HUES64 (cell line): ENCODE measurements around the gene TTYH2.

Experiments used
- H3K27ac ChIP-seq: 2 replicates; pipeline ENCODE4 v1.7.0; 2013; ENCODE audit warnings: low read depth, low read length, inconsistent platforms
- H3K27me3 ChIP-seq: 2 replicates; pipeline ENCODE4 v1.6.1; 2013; ENCODE audit warnings: mild to moderate bottlenecking, low read length; ENCODE audit not compliant: insufficient read depth
- H3K36me3 ChIP-seq: 2 replicates; pipeline ENCODE4 v1.6.1; 2013; ENCODE audit warnings: mild to moderate bottlenecking, low read length; ENCODE audit not compliant: insufficient read depth
- H3K4me1 ChIP-seq: 2 replicates; pipeline ENCODE4 v1.6.1; 2013; ENCODE audit warnings: mild to moderate bottlenecking, low read length, moderate library complexity; ENCODE audit not compliant: insufficient read depth
- H3K4me3 ChIP-seq: 2 replicates; pipeline ENCODE4 v1.5.1; 2013; ENCODE audit warnings: mild to moderate bottlenecking, low read length, moderate library complexity
- H3K9ac ChIP-seq: 2 replicates; pipeline ENCODE4 v1.6.1; 2013; ENCODE audit warnings: mild to moderate bottlenecking, low read depth, low read length
- H3K9me3 ChIP-seq: 2 replicates; pipeline ENCODE4 v1.6.1; 2013; ENCODE audit warnings: low read depth, low read length; ENCODE audit not compliant: insufficient read depth
- WGBS: fragments of 150-250, 120-280 bp; methylation state at CpG from one replicate; pipeline ENCODE4 v1.1.7; 2013; ENCODE audit warnings: missing lambda C conversion rate; 5-methylcytosine and 5-hydroxymethylcytosine counted together

TTYH2 gene

GRCh38 chr17:74205274-74205673, 8.1 kb upstream of the TTYH2 start:
- Histone ChIP-seq H3K9ac (peak overlapping the region; percentile 98; the same call in 1 of the 2 replicates), H3K36me3 (peaks cover 62% of the 10 kb centered on the region)

GRCh38 chr17:74206332-74206818, 7.0 kb upstream of the TTYH2 start:
- H3K4me3 ChIP-seq = no peak overlapping the region
- peaks cover 12% of the 10 kb centered on the region for H3K4me1 ChIP-seq
- no peak overlapping the region for H3K9ac ChIP-seq
- WGBS = 95% methylated on average over 5 of the region's 5 CpGs
- H3K27me3 ChIP-seq = no peaks in the 10 kb centered on the region
- H3K27ac ChIP-seq = no peak overlapping the region
- peaks cover 66% of the 10 kb centered on the region for H3K36me3 ChIP-seq
- no peaks in the 10 kb centered on the region for H3K9me3 ChIP-seq

More at GRCh38 chr17:74205274-74205673, 8.1 kb upstream of the TTYH2 start:
- Histone ChIP-seq H3K9me3 (no peaks in the 10 kb centered on the region), H3K27ac (peak overlapping the region; percentile 11; the same call in 1 of the 2 replicates), H3K4me3 (peak overlapping the region; percentile 82), H3K4me1 (peaks cover 2% of the 10 kb centered on the region; the same call in 1 of the 2 replicates), H3K27me3 (peaks cover 10% of the 10 kb centered on the region)
- WGBS = 96% methylated on average over 3 of the region's 3 CpGs

- peak overlapping the region; percentile 85 for H3K27ac ChIP-seq
- WGBS = 48% methylated on average over 18 of the region's 18 CpGs
- peaks cover 51% of the 10 kb centered on the region for H3K36me3 ChIP-seq
- H3K4me1 ChIP-seq = peaks cover 24% of the 10 kb centered on the region
- H3K9ac ChIP-seq = peak overlapping the region; percentile 64
- peaks cover 35% of the 10 kb centered on the region for H3K27me3 ChIP-seq
- H3K4me3 ChIP-seq = peak overlapping the region; percentile 17; the same call in 1 of the 2 replicates
- no peaks in the 10 kb centered on the region for H3K9me3 ChIP-seq
Measured at GRCh38 chr17:74210191-74211140, 2.9 kb upstream of the TTYH2 start.

- peak overlapping the region; percentile 64 for H3K9ac ChIP-seq
Measured at GRCh38 chr17:74211141-74211911, 2.0 kb upstream of the TTYH2 start.

GRCh38 chr17:74211912-74212208, 1.5 kb upstream of the TTYH2 start:
- 54% methylated on average over 8 of the region's 8 CpGs for WGBS
- Histone ChIP-seq H3K4me3 (peak overlapping the region; percentile 49), H3K4me1 (peaks cover 24% of the 10 kb centered on the region)

More at GRCh38 chr17:74211141-74211911, 2.0 kb upstream of the TTYH2 start:
- Histone ChIP-seq H3K36me3 (peaks cover 43% of the 10 kb centered on the region), H3K27ac (peak overlapping the region; percentile 85), H3K4me3 (peak overlapping the region; percentile 17; the same call in 1 of the 2 replicates), H3K4me1 (peaks cover 24% of the 10 kb centered on the region), H3K9me3 (no peaks in the 10 kb centered on the region), H3K27me3 (peaks cover 36% of the 10 kb centered on the region)
- WGBS = 26% methylated on average over 14 of the region's 14 CpGs

GRCh38 chr17:74212209-74212912, 1.0 kb upstream of the TTYH2 start:
- peaks cover 33% of the 10 kb centered on the region for H3K36me3 ChIP-seq
- peaks cover 24% of the 10 kb centered on the region for H3K4me1 ChIP-seq
- WGBS = 11% methylated on average over 48 of the region's 48 CpGs
- peak overlapping the region; percentile 64; the same call in 1 of the 2 replicates for H3K9ac ChIP-seq
- H3K9me3 ChIP-seq = no peaks in the 10 kb centered on the region
- H3K27ac ChIP-seq = no peak overlapping the region
- H3K27me3 ChIP-seq = peaks cover 36% of the 10 kb centered on the region
- H3K4me3 ChIP-seq = peak overlapping the region; percentile 49

More at GRCh38 chr17:74211912-74212208, 1.5 kb upstream of the TTYH2 start:
- Histone ChIP-seq H3K36me3 (peaks cover 38% of the 10 kb centered on the region), H3K27me3 (peaks cover 36% of the 10 kb centered on the region), H3K9ac (0 out of 2 replicates have a peak overlapping the region, but pooled peaks have one; percentile 64), H3K27ac (no peak overlapping the region), H3K9me3 (no peaks in the 10 kb centered on the region)

- Histone ChIP-seq H3K9ac (no peak overlapping the region; the same call in 1 of the 2 replicates), H3K9me3 (no peaks in the 10 kb centered on the region), H3K4me3 (peak overlapping the region; percentile 49), H3K36me3 (peaks cover 18% of the 10 kb centered on the region), H3K4me1 (peaks cover 24% of the 10 kb centered on the region), H3K27ac (no peak overlapping the region), H3K27me3 (peaks cover 36% of the 10 kb centered on the region)
- WGBS = 9% methylated on average over 33 of the region's 33 CpGs
Measured at GRCh38 chr17:74213861-74214391, 555 bp downstream of the TTYH2 start.

- 81% methylated on average over 14 of the region's 16 CpGs for WGBS
- H3K9me3 ChIP-seq = no peaks in the 10 kb centered on the region
- H3K4me3 ChIP-seq = peak overlapping the region; percentile 49; the same call in 1 of the 2 replicates
- no peak overlapping the region for H3K9ac ChIP-seq
- H3K36me3 ChIP-seq = peaks cover 10% of the 10 kb centered on the region
- H3K27ac ChIP-seq = no peak overlapping the region
- peaks cover 36% of the 10 kb centered on the region for H3K27me3 ChIP-seq
- peaks cover 24% of the 10 kb centered on the region for H3K4me1 ChIP-seq
Measured at GRCh38 chr17:74214484-74215341, 1.3 kb downstream of the TTYH2 start.

- H3K9ac ChIP-seq = no peak overlapping the region
- peaks cover 36% of the 10 kb centered on the region for H3K27me3 ChIP-seq
- peaks cover 22% of the 10 kb centered on the region for H3K4me1 ChIP-seq
- H3K4me3 ChIP-seq = no peak overlapping the region
- WGBS = 86% methylated on average over 6 of the region's 6 CpGs
- H3K9me3 ChIP-seq = no peaks in the 10 kb centered on the region
- H3K36me3 ChIP-seq = peaks cover 3% of the 10 kb centered on the region
- no peak overlapping the region for H3K27ac ChIP-seq
Measured at GRCh38 chr17:74215342-74215727, 2.0 kb downstream of the TTYH2 start.
